ENCODE results near the gene SDC3. TPM values are rescaled to one million over a fixed set of nuclear protein-coding genes. Genes with fewer than 3 reads are reported as not detected.

SDC3 gene
- total and polyA plus RNA-seq, 4 donors, result 21.2 to 41.8 (median 23.7) TPM

GRCh38 chr1:30871276-30871871, 37.2 kb downstream of the SDC3 start:
- Histone ChIP-seq H3K27ac (ENCODE audit: low read depth in 1 of 2, low read length in 1 of 2) (no peak overlapping the region), H3K4me1 (ENCODE audit: control insufficient read depth in 5 of 5, insufficient read depth in 5 of 5, low read length in 5 of 5) (no peaks in the 10 kb centered on the region), H3K9me3 (ENCODE audit: control insufficient read depth in 4 of 4, insufficient read depth in 3 of 4, low read length in 3 of 4) (peaks cover 0 to 11% (median 6%) of the 10 kb centered on the region in 4 donors), H3K9ac (ENCODE audit: insufficient read depth in 1 of 2, low read length in 2 of 2) (no peak overlapping the region), H3K36me3 (ENCODE audit: control insufficient read depth in 4 of 4, insufficient read depth in 4 of 4, low read length in 4 of 4) (peaks cover 0 to 33% (median 15%) of the 10 kb centered on the region in 4 donors), H3K27me3 (ENCODE audit: control insufficient read depth in 3 of 3, insufficient read depth in 3 of 3, low read length in 2 of 3) (no peaks in the 10 kb centered on the region), H3K4me3 (no peak overlapping the region)
- no peak for TF ChIP-seq CTCF (IDR thresholded peaks at IDR 0.05; ENCODE audit: control extremely low read depth, extremely low read depth)
- DNase-seq (no peak), ATAC-seq (ENCODE audit: insufficient read depth, low FRiP score) (no peak)
- 83 to 86% methylated on average over 6 of the region's 6 CpGs for WGBS, 2 donors

- ATAC-seq (ENCODE audit: insufficient read depth, low FRiP score), result no peak
- peaks cover 0 to 11% (median 6%) of the 10 kb centered on the region in 4 donors for H3K9me3 ChIP-seq (ENCODE audit: control insufficient read depth in 4 of 4, insufficient read depth in 3 of 4, low read length in 3 of 4)
- no peak overlapping the region for H3K9ac ChIP-seq (ENCODE audit: insufficient read depth in 1 of 2, low read length in 2 of 2)
- H3K27ac ChIP-seq (ENCODE audit: low read depth in 1 of 2, low read length in 1 of 2), result no peak overlapping the region
- H3K27me3 ChIP-seq (ENCODE audit: control insufficient read depth in 3 of 3, insufficient read depth in 3 of 3, low read length in 2 of 3), result no peaks in the 10 kb centered on the region
- no peaks in the 10 kb centered on the region for H3K4me1 ChIP-seq (ENCODE audit: control insufficient read depth in 5 of 5, insufficient read depth in 5 of 5, low read length in 5 of 5)
- DNase-seq, result no peak
- H3K36me3 ChIP-seq (ENCODE audit: control insufficient read depth in 4 of 4, insufficient read depth in 4 of 4, low read length in 4 of 4), result peaks cover 0 to 28% (median 15%) of the 10 kb centered on the region in 4 donors
- H3K4me3 ChIP-seq, result no peak overlapping the region
- no peak for TF ChIP-seq CTCF (IDR thresholded peaks at IDR 0.05; ENCODE audit: control extremely low read depth, extremely low read depth)
- 93 to 96% methylated on average over 4 of the region's 4 CpGs for WGBS, 2 donors
Observed at GRCh38 chr1:30870656-30871055, 37.9 kb downstream of the SDC3 start.

GRCh38 chr1:30870035-30870434, 38.5 kb downstream of the SDC3 start:
- peaks cover 0 to 11% (median 6%) of the 10 kb centered on the region in 4 donors for H3K9me3 ChIP-seq (ENCODE audit: control insufficient read depth in 4 of 4, insufficient read depth in 3 of 4, low read length in 3 of 4)
- H3K27me3 ChIP-seq (ENCODE audit: control insufficient read depth in 3 of 3, insufficient read depth in 3 of 3, low read length in 2 of 3), result no peaks in the 10 kb centered on the region
- H3K9ac ChIP-seq (ENCODE audit: insufficient read depth in 1 of 2, low read length in 2 of 2), result no peak overlapping the region
- no peak for DNase-seq
- no peaks in the 10 kb centered on the region for H3K4me1 ChIP-seq (ENCODE audit: control insufficient read depth in 5 of 5, insufficient read depth in 5 of 5, low read length in 5 of 5)
- WGBS, 2 donors, result 84 to 87% methylated on average over 3 of the region's 3 CpGs
- H3K4me3 ChIP-seq, result no peak overlapping the region
- peaks cover 0 to 24% (median 14%) of the 10 kb centered on the region in 4 donors for H3K36me3 ChIP-seq (ENCODE audit: control insufficient read depth in 4 of 4, insufficient read depth in 4 of 4, low read length in 4 of 4)
- ATAC-seq (ENCODE audit: insufficient read depth, low FRiP score), result no peak
- TF ChIP-seq CTCF (IDR thresholded peaks at IDR 0.05; ENCODE audit: control extremely low read depth, extremely low read depth), result no peak
- no peak overlapping the region for H3K27ac ChIP-seq (ENCODE audit: low read depth in 1 of 2, low read length in 1 of 2)

Measured in lung (tissue), 12 donors.